Activated CD4-positive, alpha-beta T cell treated with anti-CD3 and anti-CD28 coated beads for 48 hours (primary cell): ENCODE data around the gene PDGFRA.
"Not testable (repeated sequence)": the region's sequence is repeated elsewhere in the genome, so short reads cannot be mapped to it uniquely, and the experiment has no call there.

Source experiments
- DNase-seq: peaks from one replicate; pipeline ENCODE4 v3.0.0-alpha.2; 2020

Gene PDGFRA

DNA sequence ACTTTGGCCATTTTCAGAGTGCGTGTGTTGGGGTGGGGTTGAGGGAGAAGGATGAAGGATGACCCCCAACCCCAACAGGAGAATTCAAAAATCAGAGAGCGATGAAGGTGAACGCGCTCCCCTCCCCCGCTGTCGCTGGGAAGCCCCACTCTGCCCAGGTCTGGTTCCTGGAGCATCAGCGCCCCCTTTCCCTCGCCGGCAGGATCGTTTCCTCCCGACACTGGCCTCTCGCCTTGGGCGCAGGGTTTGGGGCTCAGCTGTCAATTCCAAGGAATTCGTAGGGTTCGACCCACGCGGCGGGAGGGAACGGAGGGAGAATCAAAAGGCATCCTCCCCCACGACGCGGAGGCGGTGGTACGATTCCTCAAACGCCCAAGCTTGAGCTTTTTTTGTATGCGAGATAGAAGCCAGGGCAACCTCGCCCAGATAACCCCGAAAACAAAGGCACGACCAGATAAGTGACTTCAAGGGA, 1.0 kb upstream of the PDGFRA start:
- peak; percentile 73 for DNase-seq

DNA sequence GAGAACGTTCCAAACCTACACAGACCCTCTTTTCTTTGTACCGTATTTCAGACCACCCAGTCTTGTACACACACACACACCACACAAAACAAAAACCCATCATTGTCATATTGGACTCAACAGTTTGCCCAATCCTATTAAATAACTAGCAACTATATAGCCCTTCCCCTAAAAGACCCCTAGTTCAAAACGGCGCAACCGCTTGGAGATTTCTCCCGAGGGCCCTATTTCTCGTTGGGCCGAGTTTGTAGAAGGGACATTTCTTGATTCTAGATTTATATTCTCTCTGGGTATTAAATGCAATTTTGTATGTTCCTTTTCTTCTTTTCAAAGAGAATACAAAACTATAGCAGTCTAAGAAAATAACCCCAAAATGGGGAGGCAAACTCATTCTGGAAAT, 547 bp upstream of the PDGFRA start:
- DNase-seq = no peak

DNA sequence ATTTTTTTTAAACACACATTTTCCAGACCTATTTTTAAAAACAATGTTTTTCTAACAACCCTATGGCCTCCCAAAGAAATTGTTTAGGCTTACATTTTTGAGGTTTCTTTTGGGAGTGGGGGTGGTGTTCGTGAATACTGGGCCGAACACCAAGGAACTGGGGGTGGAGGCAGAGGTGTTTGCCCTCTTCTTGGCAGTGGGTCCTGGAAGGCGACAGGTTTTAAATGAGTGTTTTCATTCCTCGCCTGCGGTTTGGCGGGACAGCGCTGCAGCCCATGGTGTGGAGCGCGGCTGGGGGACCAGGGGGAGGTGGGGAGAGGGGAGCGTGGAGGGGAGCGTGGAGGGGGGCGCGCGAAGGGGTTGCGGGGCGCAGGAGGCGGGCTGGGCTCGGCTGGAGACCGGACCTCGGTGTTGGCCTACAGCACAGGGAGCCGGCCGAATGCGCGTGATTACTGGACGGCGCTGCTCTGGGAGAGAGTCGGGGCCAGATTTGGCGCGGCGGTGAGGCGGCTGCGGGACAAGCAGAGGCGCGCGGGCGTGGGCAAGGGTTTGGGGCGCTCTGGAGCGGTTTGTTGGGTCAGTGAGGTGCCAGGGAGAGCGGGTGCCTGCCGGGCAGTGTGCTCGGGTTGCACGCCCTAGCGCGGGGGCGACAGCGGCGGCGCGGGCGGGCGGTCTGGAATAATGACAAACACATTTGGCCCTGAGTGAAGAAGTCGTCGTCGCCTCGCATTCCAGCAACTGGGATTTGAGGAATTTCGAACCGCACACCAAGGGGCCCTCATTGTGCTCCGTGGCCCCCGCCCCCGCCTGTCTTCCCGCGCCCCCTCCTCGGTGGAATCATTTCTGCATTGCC, 764 bp downstream of the PDGFRA start:
- DNase-seq = peak; percentile 22

DNA sequence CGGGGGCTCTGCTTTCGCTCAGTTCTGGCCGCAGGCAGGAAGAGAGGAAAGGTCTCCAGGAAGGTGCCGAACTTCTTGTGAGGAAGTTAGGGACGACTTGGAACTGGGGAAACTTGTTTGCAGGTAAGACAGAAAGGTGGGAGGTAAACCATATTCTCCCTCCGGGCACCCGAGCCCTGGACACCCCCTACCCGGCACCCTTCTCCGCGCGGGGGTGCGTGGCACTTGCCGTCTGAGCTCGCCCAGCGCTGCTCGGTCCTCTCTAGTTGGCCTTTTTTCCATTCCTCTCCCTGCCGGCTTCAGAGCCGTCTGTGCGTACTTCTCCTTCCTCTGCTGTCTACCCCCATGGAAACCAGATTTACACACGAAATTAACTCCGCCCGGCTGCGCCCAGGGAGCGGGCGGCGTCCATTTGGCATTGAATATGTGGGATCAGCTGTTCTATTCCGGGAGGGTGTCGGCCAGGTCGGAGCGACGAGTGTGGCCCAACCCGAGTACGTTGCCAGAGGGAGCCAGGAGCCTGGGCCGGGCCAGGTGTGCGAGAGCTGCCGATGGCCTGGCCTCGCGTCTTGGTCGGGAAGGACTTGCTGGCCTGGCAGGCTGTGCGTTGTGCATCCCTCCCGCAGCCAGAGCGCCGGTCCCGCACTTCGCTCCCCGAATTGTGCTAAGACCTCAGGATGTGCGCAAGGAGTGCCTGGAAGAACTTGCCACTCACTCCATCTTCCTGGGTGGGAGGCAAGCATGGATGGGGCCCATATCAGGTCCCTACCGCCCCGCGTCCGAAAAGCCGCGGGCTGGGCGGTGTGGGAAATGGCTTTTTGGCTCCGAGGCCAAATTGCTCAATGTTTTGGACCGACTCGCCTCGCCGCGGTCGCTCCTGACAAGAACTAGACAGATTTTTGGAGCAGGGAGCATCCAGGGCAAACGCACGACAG, 1.7 kb downstream of the PDGFRA start:
- DNase-seq = peak; percentile 15

DNA sequence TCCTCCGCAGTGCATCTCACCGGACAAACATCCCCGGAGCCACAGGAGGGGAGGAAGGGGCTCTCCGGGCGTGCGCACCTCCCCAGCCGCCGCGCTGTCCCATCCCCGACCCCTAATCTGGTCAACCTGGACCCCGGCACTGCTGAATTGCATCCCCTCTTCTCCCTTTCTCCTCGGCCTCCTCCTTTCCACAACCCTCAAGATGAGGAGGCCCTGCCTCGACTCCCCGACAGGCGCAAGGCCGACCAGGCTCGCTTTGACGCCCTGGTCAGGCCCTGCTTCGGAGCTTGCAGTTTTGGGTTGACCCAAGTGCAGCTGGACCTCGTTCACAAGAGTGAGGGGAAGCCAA, 2.3 kb downstream of the PDGFRA start:
- DNase-seq = no peak

DNA sequence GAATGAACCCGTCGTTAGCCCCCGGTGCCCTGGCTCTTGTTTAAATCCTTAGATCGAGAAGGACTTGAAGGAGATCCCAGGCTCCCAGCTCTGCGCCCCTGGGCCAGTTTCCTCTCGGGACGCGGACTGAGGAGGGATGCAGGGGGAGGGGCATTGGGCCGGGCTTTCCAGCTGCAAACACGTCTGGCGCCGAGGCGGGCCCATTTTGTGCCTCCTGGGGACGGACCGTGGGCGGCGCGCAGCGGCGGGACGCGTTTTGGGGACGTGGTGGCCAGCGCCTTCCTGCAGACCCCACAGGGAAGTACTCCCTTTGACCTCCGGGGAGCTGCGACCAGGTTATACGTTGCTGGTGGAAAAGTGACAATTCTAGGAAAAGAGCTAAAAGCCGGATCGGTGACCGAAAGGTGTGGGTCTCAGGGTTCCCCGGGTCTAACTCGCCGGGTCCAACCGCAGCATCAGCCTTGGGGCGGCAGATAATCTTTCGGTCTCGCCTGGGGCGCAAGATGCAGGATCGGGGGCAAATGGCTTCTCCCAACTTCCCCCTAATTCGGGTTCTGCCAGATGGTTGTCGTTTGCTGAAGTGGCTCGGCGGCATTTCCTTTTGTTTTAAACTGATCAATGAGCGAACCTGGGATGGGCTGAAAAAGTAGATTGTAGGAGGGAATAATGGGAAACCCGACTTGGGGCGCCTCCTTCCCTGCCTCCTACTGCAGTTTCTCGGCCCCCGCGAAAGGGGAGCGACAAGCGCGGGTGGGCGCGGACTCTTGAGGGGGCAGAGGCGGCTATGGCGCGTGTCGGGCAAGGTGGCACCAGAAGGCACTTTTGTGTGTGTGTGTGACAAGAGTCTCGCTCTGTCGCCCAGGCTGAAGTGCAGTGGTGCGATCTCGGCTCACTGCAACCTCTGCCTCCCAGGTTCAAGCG, 2.9 kb downstream of the PDGFRA start:
- peak; percentile 8 for DNase-seq

DNA sequence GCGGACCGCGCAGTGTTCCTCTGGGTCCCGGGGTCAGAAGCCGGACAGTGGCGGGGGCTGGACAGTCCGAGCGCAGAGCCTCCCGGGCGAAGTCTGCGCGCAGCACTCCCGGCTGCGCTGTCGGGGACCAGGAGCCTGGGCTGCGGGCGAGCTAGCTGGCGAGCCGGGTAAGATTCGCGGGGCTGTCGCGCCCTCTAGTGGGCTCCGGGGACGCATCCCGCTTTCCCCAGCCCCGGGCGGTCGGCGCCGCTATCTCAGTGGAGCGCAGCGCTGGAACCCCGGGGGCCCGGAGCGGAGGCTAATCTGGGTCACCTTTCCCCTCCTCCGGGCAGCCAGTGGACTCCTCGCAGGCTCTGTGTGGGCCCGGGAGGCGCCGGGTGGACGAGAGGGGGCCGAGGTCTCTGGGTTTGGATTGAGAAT, 4.2 kb downstream of the PDGFRA start:
- peak; percentile 88 for DNase-seq

DNA sequence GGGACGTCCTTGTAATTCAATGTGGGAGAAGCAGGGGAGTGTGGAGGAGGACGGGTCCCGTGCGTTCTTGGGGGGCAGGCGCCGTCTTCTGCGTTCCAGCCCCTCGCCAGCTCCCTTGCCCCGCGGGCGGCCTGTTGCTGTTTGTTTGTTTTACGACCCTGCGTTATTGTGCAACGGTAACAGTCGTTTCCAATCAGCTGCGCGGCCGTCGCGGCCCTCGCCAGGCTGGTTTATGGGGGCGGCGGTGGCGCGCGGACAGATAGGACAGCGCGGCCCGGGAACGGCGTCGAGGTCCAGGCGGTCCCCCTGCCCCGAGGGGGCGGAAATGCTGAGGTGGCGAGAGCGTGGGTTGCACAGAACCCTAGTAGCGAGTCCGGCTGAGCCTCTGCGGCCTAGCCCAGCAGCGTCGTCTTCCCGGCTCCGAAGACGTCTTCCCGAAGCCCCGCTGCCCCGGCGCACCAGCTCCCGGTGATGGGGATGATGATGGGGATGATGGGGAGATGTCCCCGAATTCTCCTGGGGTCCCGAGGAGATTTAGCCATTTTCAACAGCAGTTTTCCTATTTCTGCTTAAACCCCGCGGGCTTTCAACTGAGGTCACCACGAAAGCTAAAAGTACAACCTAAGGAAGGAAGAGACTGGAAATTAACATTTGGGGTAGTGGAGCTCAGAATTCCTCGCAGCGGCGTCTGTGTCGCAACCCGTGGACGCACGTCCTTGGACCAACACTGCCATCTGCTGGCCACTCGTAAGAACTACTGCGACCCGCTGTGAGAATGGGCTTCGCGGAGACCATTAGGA, 4.8 kb downstream of the PDGFRA start:
- DNase-seq = peak; percentile 76

DNA sequence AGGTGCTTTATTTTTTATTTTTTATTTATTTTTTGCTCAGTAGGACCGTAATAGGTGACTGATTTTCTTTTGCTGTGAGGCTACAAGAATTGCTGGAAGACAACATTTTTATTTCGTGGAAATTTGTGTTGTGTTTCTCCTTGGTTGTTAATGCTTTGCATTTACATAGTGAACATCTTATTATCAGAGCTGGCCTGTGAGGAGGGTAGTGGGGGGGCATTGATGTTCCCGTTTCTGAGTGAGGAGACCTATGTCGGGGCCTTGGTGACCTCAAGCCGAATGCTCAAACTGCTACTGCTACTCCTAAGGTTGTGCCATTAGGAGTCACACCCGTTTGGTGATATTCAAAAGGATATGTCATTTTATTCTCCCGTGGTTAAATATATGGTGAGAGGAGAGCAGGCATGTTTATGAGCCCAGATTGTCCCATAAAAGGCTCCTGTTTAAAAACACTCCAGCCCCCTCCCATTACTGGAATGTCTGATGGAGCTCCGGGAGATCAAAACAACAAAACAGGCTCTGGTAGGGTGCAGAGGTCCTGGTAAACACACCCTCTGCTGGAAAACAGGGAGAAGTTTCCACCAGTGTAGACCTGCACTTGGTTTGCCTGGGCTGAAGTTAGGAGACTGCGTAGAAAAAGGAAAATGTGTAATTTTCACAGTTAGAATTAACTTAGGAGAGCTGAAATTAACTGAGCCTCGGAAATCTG, 5.6 kb downstream of the PDGFRA start:
- DNase-seq = no peak

DNA sequence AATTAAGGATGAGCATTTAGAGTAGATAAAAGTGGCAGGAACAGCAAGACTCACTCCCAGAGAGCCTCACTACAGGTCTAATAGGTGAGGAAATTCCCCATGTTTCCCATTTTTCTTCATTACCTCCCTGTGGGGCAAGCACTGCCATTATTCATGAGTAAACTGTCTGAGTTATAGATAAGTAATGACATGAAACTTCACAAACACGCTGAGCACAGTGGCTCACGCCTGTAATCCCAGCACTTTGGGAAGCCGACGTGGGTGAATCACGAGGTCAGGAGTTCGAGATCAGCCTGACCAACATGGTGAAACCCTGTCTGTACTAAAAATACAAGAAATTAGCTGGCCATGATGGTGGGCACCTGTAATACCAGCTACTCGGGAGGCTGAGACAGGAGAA, 7.2 kb downstream of the PDGFRA start:
- DNase-seq = not testable (repeated sequence)

DNA sequence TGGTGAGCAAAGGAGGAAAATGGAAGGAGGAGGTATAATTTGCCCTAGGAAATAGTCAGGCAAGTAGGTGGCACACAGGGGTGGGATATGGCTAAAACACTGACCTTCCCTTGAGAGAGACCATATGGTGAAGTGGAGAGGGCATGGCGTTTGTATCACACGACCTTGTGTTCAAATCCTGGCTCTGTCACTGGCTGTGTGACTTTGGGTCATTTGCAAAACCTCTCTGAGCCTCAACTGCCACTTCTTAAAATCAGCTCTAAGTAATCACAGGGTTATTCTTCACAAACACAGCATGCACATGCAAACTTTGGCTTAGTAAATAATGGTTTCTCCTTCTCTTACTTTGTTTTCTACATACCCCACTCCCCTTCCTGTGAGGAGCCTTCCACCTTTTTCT, 8.7 kb downstream of the PDGFRA start:
- DNase-seq = no peak

DNA sequence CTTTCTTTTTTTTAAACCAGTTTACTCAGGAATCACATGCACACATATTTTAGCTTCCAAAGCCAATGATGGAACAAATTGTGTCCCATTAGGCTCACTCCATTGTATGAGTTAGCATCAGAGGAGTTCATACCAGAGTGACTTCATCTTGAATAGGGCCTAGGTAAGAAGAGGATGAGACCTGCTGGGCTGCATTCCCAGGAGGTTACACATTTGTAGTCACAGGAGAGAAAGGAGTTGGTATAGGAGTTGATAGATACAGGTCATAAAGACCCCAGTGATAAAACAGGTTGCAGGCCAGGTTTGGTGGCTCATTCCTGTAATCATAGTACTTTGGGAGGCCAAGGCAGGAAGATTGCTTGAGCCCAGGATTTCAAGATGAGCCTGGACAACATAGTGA, 9.3 kb downstream of the PDGFRA start:
- DNase-seq = no peak

DNA sequence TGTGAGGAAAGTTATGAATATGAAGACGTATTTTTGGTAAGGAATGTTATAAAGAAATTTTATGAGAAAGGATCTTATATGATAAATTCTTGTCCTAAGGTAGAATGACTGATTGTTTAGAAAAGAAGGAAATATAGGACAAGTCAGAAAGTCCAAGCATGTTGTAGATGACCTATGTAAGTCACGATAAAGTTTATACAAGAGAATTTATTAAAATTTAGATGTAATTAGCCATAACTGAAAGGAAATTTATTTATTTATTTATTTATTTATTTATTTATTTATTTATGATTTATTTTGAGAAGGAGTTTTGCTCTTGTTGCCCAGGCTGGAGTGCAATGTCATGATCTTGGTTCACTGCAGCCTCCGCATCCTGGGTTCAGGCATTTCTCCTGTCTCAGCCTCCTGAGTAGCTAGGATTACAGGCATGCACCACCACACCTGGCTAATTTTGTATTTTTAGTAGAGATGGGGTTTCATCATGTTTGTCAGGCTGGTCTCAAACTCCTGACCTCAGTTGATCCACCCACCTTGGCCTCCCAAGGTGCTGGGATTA, 12.3 kb downstream of the PDGFRA start:
- not testable (repeated sequence) for DNase-seq

DNA sequence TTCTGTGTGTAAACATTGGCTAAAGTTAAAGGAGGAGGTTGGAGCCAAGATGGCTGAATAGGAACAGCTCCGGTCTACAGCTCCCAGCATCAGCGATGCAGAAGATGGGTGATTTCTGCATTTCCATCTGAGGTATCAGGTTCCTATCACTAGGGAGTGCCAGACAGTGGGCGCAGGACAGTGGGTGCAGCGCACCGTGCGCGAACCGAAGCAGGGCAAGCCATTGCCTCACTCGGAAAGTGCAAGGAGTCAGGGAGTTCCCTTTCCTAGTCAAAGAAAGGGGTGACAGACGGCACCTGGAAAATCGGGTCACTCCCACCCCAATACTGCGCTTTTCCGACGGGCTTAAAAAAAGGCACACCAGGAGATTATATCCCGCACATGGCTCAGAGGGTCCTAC, 14.4 kb downstream of the PDGFRA start:
- not testable (repeated sequence) for DNase-seq

DNA sequence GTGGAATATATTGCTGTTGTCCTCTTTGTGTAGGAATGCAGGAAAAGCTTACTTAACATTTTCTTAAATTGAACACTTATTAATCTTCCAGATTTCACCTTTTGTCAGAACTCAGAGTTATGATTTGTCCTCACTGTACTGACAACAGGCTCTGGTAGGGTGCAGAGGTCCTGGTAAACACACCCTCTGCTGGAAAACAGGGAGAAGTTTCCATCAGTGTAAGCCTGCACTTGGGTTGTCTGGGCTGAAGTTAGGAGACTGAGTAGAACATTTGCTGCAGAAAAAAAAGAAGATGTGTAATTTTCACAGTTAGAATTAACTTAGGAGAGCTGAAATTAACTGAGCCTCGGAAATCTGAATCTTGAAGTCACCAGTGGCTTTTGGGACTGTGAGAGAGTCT, 23.2 kb downstream of the PDGFRA start:
- not testable (repeated sequence) for DNase-seq

DNA sequence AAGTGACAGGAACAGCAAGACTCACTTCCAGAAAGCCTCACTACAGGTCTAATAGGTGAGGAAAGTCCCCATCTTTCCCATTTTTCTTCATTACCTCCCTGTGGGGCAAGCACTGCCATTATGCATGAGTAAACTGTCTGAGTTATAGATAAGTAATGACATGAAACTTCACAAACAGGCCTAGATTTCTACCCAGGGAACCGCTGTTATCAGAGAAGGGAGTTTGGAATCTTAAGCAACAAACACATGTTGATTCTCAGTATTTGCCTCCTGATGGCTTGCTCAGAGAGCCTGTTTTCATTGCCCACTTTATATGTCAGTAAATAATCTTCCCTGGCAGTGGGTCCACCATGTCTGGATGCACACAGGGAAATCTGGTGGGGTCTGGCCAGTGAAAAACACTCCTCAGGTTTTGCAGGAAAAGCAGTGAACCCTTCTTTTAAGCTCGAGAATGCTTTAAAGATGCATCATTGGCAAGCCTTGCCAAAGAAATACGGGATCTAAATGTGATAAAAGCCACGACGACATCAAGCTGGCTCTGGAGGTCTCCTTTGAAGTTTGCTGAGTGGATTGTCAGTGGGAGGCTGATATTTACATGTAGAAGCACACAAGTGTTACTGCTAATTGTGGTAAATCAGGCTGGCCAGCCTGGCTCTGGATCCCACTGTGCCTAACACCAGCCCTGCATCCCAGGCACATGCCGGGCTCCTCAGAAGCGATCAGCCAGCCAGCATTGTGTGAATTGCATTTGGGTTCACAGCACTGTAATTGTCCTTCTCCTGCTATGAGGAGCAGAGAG, 25.2 kb downstream of the PDGFRA start:
- no peak for DNase-seq

DNA sequence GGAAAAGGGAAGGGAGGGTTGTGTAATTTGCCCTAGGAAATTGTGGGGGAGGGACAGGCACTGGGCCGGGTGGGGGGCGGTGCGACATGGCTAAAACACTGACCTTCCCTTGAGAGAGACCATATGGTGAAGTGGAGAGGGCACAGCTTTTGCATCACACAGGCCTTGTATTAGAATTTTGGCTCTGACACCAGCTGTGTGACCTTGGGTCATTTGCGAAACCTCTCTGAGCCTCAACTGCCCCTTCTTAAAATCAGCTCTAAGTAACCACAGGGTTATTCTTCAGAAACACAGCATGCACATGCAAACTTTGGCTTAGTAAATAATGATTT, 25.8 kb downstream of the PDGFRA start:
- no peak for DNase-seq

DNA sequence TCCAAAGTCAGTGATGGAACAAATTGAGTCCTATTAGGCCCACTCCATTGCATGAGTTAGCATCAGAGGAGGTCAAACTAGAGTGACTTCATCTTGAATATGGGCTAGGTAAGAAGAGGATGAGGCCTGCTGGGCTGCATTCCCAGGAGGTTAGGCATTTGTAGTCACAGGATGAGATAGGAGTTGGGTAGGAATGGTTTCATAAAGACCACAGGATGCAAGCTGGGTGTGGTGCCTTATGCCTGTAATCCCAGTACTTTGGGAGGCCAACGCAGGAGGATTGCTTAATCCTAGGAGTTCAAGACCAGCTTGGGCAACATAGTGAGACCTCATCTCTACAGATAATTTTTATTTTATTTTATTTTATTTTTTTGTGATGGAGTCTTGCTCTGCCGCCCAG, 26.8 kb downstream of the PDGFRA start:
- DNase-seq = no peak

DNA sequence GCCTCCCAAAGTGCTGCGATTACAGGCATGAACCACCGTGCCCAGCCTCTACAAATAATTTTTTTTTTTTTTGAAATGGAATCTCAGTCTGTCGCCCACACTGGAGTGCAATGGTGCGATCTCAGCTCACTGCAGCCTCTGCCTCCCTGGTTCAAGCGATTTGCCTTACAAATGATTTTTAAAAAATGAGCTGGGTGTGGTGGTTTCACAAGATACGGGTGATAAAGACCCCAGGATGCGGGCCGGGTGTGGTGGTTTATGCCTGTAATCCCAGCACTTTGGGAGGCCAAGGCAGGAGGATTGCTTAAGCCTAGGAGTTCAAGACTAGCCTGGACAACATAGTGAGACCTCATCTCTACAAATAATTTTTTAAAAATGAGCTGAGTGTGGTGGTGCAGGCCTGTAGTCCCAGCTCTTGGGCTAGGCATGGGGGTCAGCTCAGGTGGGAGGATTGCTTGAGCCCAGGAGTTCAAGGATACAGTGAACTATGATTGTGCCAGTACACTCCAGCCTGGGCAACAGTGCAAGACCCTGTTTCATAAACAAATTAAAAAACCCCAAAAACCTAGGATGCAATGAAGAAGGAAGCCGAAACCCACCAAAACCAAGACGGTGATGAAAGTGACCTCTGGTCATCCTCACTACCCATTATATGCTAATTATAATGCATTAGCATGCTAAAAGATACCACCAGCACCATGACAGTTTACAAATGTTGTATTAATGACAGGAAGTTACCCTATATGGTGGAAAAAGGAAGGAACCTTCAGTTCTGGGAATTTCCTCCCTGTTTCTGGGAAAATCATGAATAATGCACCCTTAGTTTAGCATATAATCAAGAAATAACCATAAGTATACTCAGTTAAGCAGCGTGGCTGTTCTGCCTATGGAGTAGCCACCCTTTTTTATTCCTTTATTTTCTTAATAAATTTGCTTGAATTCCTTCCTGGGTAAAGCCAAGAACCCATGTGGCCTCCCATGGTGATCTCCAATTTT, 27.7 kb downstream of the PDGFRA start:
- no peak for DNase-seq
